CD4-positive, alpha-beta T cell treated with Interleukin-12 subunit alpha and Interleukin-12 subunit beta, for 1 hour (primary cell): ENCODE data around the gene RPUSD1.
"Not testable (repeated sequence)": the region's sequence is repeated elsewhere in the genome, so short reads cannot be mapped to it uniquely, and the experiment has no call there.

Source experiments
- DNase-seq: peaks from one replicate; pipeline ENCODE4 v3.0.0-alpha.2; 2020

RPUSD1 gene

DNA sequence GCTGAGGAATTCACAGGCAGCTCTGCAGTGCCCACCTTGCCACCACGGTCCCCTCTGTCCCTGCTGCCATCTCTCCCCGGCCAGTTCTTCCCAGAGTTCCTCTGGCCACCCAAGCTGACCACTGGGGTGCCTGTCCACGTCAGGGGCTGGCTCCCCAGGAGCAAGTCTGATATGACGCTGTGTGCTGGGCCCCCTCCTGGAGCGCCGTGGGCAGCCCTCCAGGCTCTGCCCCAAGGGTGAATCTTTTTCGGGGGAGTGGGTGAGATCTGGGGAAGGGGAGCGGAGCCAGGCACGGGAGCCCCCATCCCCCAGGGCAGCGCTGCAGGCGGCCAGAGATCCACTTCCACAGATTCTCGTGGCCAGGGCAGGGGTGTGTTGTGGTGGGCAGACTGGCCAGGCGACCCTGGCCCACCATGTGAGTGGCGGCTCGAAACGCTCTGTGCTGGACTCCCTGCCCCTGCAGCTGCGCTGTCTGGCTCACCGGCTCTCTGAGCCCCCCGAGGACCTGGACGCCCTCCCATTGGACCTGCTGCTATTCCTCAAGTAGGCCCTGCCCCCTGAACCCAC is 23.9 kb downstream of the RPUSD1 start:
- no peak for DNase-seq

- no peak for DNase-seq
Observed at GRCh38 chr16:763369-764183, 24.6 kb downstream of the RPUSD1 start.

GRCh38 chr16:762595-763268 is 25.4 kb downstream of the RPUSD1 start:
- no peak for DNase-seq

GRCh38 chr16:761625-762513 is 26.3 kb downstream of the RPUSD1 start:
- DNase-seq, result no peak

GRCh38 chr16:760545-761343 is 27.4 kb downstream of the RPUSD1 start, which contains the start of gene MSLN:
Gene MSLN, plus strand, starts transcription at chr16:760734. Its CDS starts 1,947 bp downstream, at chr16:762681.
- DNase-seq, result no peak

- no peak for DNase-seq
Observed at GRCh38 chr16:760065-760464, 28.1 kb downstream of the RPUSD1 start.

DNA sequence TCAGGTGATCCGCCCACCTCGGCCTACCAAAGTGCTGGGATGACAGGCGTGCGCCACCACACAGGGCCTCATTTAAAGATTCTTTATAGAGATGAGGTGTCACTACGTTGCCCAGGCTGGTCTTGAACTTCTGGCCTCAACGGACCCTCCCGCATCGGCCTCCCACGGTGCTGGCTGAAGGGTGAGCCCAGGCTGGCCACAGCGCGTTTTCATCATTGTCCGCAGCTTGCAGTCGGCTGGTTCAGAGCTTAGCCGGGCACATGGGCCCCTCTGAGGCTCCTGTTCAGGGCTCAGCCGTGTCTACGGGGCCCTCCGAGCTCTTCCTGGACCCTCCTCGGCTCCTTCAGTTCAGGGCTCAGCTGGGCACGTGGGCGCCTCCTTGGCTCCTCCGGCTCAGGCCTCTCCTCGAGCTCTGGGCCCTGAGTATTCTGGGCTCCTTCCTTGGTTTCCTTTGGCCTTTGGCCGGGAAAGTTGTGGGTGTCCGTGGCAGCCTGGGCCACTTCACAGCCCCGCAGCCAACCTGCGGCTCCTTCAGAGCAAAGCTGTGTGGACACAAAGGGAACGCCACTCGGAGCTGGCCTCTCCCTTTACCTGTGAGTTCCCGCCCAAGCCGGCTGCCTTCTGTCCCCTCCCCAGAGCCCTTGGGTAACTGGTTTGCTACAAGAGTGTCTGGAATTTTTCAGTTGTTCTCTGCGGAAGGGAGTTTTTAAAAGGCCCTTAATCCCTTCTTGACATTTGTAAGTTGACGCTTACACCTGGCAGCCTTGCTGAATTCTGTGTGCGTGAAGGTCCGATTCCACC is 28.9 kb downstream of the RPUSD1 start:
- no peak for DNase-seq

GRCh38 chr16:756428-756827 is 31.8 kb downstream of the RPUSD1 start:
- DNase-seq, result no peak

GRCh38 chr16:754656-755055 is 33.5 kb downstream of the RPUSD1 start:
- DNase-seq, result no peak

DNA sequence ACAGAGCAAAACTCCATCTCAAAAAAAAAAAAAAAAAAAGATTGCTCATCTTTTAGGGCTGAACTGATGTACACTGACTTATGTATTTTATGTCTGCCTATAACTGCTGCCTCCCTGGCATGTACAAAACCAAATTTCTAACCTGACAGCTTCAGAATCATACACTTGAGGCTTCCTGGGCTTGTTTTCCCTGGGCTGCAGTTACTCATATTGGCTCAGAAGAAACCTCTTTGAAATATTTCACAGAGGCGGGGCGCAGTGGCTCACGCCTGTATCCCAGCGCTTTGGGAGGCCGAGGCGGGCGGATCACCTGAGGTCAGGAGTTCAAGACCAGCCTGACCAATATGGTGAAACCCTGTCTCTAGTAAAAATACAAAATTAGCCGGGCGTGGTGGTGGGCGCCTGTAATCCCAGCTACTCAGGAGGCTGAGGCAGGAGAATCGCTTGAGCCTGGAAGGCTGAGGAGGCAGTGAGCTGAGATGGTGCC is 34.0 kb downstream of the RPUSD1 start:
- DNase-seq, result not testable (repeated sequence)

DNA sequence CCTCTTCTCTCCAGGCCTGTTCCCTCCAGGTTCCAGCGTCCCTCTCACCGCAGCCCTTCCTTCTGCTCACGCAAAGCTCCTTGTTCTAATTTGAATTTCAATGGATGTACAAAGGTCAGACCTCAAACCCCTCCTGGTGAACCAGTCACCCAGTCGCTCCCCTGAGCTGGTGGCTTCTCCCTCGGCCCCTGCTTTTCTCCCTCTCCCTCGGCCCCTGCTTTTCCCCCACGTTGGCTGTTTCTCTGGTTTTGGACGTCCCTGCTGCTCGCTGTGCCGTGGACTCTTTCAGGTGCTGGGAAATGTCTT is 36.2 kb downstream of the RPUSD1 start:
- no peak for DNase-seq

- no peak for DNase-seq
Observed at GRCh38 chr16:751152-752006, 36.8 kb downstream of the RPUSD1 start.

- DNase-seq, result no peak
Observed at GRCh38 chr16:750485-750884, 37.7 kb downstream of the RPUSD1 start.

- DNase-seq, result no peak
Observed at GRCh38 chr16:749010-749409, 39.2 kb downstream of the RPUSD1 start.

DNA sequence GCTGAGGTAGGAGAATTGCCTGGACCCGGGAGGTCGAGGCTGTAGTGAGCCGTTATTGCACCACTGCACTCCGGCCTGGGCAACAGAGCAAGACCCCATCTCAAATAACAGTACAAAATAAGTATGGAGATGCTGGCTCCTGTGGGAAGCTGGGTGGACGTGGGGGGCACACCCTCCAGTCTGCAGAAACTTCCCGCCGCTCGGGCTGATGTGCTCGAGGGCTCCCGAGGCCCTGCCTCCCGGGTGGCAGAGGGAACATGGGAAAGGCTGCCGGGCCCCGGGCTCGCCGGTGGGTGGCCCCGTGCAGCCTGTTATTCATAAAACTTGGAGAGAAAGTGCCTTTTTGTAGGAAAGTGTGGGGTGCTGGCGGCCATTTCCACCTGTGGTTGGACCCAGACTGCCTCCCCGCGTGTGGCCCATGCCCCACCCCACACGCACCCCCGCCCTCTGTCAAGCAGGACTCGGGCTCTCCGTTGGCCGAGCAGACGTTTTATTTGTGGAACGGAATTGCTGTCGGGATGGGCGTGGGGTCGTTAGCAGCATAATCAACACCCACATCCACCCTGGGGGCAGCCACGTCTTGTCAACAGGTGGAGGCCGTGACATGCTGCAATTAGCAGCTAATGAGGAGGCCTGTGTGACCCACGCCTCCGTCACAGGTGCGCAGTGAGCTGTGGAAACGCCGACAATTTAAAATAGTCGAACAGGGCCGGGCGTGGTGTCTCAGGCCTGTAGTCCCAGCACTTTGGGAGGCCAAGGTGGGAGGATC is 40.0 kb downstream of the RPUSD1 start:
- DNase-seq, result no peak

DNA sequence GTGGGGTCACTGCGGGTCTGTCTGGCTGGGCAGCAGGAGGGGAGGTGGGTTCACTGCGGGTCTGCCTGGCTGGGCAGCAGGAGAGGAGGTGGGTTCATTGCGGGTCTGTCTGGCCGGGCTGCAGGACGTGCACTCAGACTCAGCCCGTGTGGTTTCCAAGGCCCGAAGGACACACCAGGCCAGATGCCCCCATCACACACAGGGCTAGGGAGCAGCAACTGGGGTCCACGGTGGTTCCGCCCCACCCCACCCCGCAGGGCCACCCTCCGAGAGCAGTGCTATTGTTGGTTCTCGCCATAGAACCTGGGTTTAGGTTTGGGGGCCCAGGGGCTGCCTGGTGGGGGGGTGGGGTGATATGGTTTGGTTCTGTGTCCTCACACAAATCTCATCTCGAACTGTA is 41.5 kb downstream of the RPUSD1 start:
- no peak for DNase-seq

DNA sequence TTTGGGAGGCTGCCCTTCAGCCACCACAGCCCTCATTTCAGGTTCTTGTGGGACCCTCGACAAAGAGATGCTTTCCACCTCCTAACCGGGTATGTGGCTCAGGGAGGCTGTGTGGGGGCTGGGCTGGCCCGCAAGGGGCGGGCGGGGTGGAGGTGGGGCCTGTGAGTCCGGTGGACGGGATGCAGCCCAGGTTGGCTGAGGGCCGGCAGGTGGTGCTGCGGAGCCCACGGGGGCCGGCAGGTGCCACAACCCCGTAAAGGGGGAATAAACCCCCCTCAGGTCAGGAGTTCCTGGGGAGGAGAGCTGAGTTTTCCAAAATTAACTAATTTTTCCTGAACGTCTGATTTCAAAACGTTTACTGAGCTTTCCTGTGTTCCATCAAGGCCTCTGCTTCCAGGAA is 42.4 kb downstream of the RPUSD1 start:
- no peak for DNase-seq

DNA sequence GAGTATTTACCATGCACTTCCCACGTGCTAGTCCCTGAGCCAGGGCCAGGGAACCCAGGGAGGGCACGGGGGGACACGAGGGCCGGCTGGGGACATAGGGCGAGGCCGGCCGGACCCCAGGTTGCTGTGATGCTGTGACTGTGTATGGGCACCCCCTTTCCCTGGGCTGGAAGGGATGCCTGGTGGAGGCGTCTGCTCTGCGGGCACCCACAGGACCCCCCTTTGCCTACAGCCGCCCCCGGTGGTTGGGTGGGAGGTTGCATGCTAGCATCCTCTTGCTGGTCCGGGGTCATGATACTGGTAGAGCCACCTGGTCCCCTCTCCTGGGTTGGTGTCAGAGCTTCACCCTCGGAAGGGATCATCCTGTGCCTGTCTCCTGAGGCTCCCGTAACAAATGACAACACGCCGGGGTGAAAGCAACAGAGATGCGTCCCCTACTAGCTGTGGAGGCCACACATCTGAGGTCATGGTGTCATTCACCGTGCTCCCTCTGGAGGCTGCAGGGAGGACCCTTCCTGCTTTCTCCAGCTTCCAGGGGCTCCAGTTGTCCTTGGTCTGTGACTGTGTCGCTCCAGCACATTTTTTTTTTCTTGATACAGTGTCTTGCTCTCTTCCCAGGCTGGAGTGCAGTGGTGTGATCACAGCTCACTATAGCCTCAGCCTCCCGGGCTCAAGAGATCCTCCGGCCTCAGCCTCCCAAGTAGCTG is 44.2 kb downstream of the RPUSD1 start:
- DNase-seq, result no peak

DNA sequence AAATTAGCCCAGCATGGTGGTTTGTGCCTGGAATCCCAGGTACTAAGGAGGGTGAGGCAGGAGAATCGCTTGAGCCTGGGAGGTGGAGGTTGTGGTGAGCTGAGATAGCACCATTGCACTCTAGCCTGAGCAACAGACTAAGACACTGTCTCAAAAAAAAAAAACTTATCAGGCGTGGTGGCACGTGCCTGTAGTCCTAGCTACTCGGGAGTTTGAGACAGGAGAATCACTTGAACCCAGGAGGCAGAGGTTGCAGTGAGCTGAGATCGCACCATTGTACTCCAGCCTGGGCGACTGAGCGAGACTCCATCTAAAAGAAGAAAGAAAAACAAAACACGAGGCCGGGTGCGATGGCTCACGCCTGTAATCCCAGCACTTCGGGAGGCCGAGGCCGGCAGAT is 45.3 kb downstream of the RPUSD1 start:
- DNase-seq, result not testable (repeated sequence)
